Measurements from ENCODE around the gene AACS. TPM values are rescaled to one million over a fixed set of nuclear protein-coding genes. Genes with fewer than 3 reads are reported as not detected.

Gene AACS
- total and polyA plus RNA-seq, 2 of the 8 experiments (the other 6 are each of a cell fraction or from before 2014, with no cell fraction given), result 51.9 to 52.4 TPM

GRCh38 chr12:125070112-125070511, 4.9 kb downstream of the AACS start:
- no peak overlapping the region for H3K4me2 ChIP-seq (ENCODE audit: insufficient read depth in 1 of 2, low read depth in 2 of 2, low read length in 2 of 2)
- no peak overlapping the region for H2BK12ac ChIP-seq (ENCODE audit: low read depth, low read length)
- H2AFZ ChIP-seq (ENCODE audit: low read length), result no peak overlapping the region
- no peak overlapping the region for H3K4me3 ChIP-seq (ENCODE audit: extremely low read depth in 1 of 4, insufficient read depth in 2 of 4, low read depth in 3 of 4, low read length in 4 of 4)
- H3K14ac ChIP-seq (ENCODE audit: insufficient read length), result no peak overlapping the region
- no peak overlapping the region for H2BK5ac ChIP-seq (ENCODE audit: low read depth, low read length)
- peaks cover 0 to 15% (median 6%) of the 10 kb centered on the region in 4 experiments; a peak in 3 of 7 replicates for H3K4me1 ChIP-seq (replicated peaks in 1 of 4; ENCODE audit: control insufficient read depth in 3 of 4, insufficient read depth in 4 of 4, low read length in 3 of 4)
- no peaks in the 10 kb centered on the region for H3K9me3 ChIP-seq (ENCODE audit: insufficient read depth in 2 of 2, low read depth in 1 of 2, low read length in 1 of 2)
- H4K20me1 ChIP-seq (replicated peaks in 1 of 2; ENCODE audit: control insufficient read depth in 1 of 2, insufficient read depth in 2 of 2, low read length in 2 of 2), result peaks cover 19% of the 10 kb centered on the region in 2 experiments
- no peak overlapping the region for H2BK20ac ChIP-seq (ENCODE audit: low read length)
- no peak overlapping the region for H4K91ac ChIP-seq (replicated peaks; ENCODE audit: insufficient read length, low read length)
- peaks cover 8% of the 10 kb centered on the region; the same call in 1 of the 2 replicates for H3K23me2 ChIP-seq (ENCODE audit: low read depth, low read length)
- H3K56ac ChIP-seq (replicated peaks; ENCODE audit: insufficient read length, low read depth, low read length), result no peak overlapping the region
- no peak overlapping the region for H3K9ac ChIP-seq (replicated peaks in 1 of 4; ENCODE audit: extremely low read depth in 1 of 4, low read depth in 3 of 4, low read length in 3 of 4)
- WGBS, 2 experiments (ENCODE audit: extremely low coverage in 1 of 2, insufficient coverage in 1 of 2, insufficient read length in 1 of 2, insufficient replicate concordance in 2 of 2, low coverage in 1 of 2, low lambda C conversion rate in 2 of 2, missing lambda C conversion rate in 1 of 2), result 89% methylated on average over 6 of the region's 6 CpGs; no CpG with 5 or more reads in 1 of the 2 experiments
- H3K79me2 ChIP-seq (ENCODE audit: control insufficient read depth in 1 of 2, insufficient read depth in 2 of 2, low read length in 2 of 2), result peaks cover 3 to 65% of the 10 kb centered on the region in 2 experiments; a peak in 3 of 4 replicates
- no peak overlapping the region for H4K5ac ChIP-seq (ENCODE audit: insufficient read length, low read depth, low read length)
- no peak overlapping the region for H2AK5ac ChIP-seq (ENCODE audit: low read depth, low read length)
- H4K8ac ChIP-seq (ENCODE audit: extremely low read depth, insufficient read depth, low read length), result no peak overlapping the region
- CTCF ChIA-PET (ENCODE audit: partially characterized antibody), result interaction anchor here (0.6 to 3.6 kb wide), 19 partner anchors 12 to 305 kb away, joined by 3 to 17 read pairs (median 3); partner anchors contain the start of gene DHX37
- H3K27me3 ChIP-seq (replicated peaks in 1 of 4; ENCODE audit: control insufficient read depth in 3 of 4, extremely low read depth in 1 of 4, insufficient read depth in 3 of 4, low read length in 3 of 4), result no peaks in the 10 kb centered on the region
- peaks cover 18% of the 10 kb centered on the region for H3K79me1 ChIP-seq (ENCODE audit: low read depth, low read length)
- no peak overlapping the region for H2BK15ac ChIP-seq (ENCODE audit: low read length)
- no peak overlapping the region for H2BK120ac ChIP-seq (replicated peaks; ENCODE audit: low read depth, low read length)
- H3K23ac ChIP-seq (ENCODE audit: insufficient read length), result no peak overlapping the region
- no peak overlapping the region for H3K27ac ChIP-seq (ENCODE audit: low read depth, low read length)
- POLR2A ChIA-PET (ENCODE audit: partially characterized antibody), result interaction anchor here (0.7 to 1.5 kb wide), 2 partner anchors 76 to 155 kb away, joined by 3 read pairs; partner anchors contain the start of genes BRI3BP and UBC
- H3K18ac ChIP-seq (ENCODE audit: extremely low read depth, low read length), result no peak overlapping the region
- peaks cover 0 to 8% (median 3%) of the 10 kb centered on the region in 4 experiments; a peak in 4 of 8 replicates for H3K36me3 ChIP-seq (ENCODE audit: control insufficient read depth in 2 of 4, insufficient read depth in 4 of 4, low read length in 3 of 4)
- FAIRE-seq, result no peak
- no peak for DNase-seq (ENCODE audit: low read depth in 1 of 2, low spot score in 2 of 2)
- TF ChIP-seq BCL11A (IDR thresholded peaks at IDR 0.05; ENCODE audit: low read depth in 2 of 2, low read length in 2 of 2) (no peak), RAD21 (IDR thresholded peaks at IDR 0.05 in 1 of 2, conservative IDR thresholded peaks at IDR 0.05 in 1 of 2; ENCODE audit: low read depth in 2 of 2, low read length in 2 of 2) (peak; percentile 47 to 56)
- TF ChIP-seq, protein P1, sequence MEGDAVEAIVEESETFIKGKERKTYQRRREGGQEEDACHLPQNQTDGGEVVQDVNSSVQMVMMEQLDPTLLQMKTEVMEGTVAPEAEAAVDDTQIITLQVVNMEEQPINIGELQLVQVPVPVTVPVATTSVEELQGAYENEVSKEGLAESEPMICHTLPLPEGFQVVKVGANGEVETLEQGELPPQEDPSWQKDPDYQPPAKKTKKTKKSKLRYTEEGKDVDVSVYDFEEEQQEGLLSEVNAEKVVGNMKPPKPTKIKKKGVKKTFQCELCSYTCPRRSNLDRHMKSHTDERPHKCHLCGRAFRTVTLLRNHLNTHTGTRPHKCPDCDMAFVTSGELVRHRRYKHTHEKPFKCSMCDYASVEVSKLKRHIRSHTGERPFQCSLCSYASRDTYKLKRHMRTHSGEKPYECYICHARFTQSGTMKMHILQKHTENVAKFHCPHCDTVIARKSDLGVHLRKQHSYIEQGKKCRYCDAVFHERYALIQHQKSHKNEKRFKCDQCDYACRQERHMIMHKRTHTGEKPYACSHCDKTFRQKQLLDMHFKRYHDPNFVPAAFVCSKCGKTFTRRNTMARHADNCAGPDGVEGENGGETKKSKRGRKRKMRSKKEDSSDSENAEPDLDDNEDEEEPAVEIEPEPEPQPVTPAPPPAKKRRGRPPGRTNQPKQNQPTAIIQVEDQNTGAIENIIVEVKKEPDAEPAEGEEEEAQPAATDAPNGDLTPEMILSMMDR (IDR thresholded peaks at IDR 0.05; ENCODE audit: control extremely low read depth in 1 of 3, insufficient read depth in 1 of 3, low read depth in 1 of 3, low read length in 3 of 3), result peak in 2 of 3 experiments; percentile 15 to 30; a peak in 1 of 4 replicates
- H3K4ac ChIP-seq (replicated peaks; ENCODE audit: insufficient read length, low read depth, low read length), result no peak overlapping the region

All from H1 (cell line).